Thyroid gland (tissue), 4 donors: ENCODE data around the gene RPL12. TPM values are rescaled to one million over a fixed set of nuclear protein-coding genes. Genes with fewer than 3 reads are reported as not detected.
A peak's percentile ranks its signal among the peaks of the same experiment; 100 is the strongest.

Source experiments
- DNase-seq, 2 donors: peaks; one replicate each; pipeline ENCODE4 v3.0.0-alpha.2; 2019
- H3K27ac ChIP-seq, 3 donors: fragments of 200-600 bp; sonication (generic); 1 replicate in 2 of 3; 2 replicates in 1 of 3; pipeline ENCODE4 v1.5.1; 2016 to 2019; ENCODE audit warnings: mild to moderate bottlenecking in 1 of 3, moderate library complexity in 1 of 3
- H3K27me3 ChIP-seq: fragments of 200-600 bp; sonication (generic); one replicate; pipeline ENCODE4 v1.5.1; 2019
- H3K36me3 ChIP-seq, 2 donors: fragments of 200-600 bp; sonication (generic); one replicate each; pipeline ENCODE4 v1.5.1; 2016 to 2019
- H3K4me1 ChIP-seq, 2 donors: fragments of 200-600 bp; sonication (generic); one replicate each; pipeline ENCODE4 v1.5.1; 2017 to 2019
- H3K4me3 ChIP-seq, 3 donors: fragments of 200-600 bp; sonication (generic); replicated peaks in 1 of 3; 1 replicate in 2 of 3; 2 replicates in 1 of 3; pipeline ENCODE4 v1.5.1; 2016; ENCODE audit warnings: mild to moderate bottlenecking in 1 of 3
- H3K9me3 ChIP-seq: fragments of 200-600 bp; sonication (generic); one replicate; pipeline ENCODE4 v1.5.1; 2017
- CTCF ChIP-seq, 6 experiments: fragments of 200-600 bp in 3 of 6; fragments of 450-650 bp in 3 of 6; sonication (generic) in 3 of 6; IDR thresholded peaks; one replicate each; pipeline ENCODE4 v1.5.1; 2016 to 2019; ENCODE audit warnings: antibody characterized with exemption in 6 of 6, mild to moderate bottlenecking in 2 of 6, inconsistent platforms in 1 of 6, moderate library complexity in 1 of 6
- POLR2A ChIP-seq, 2 donors: fragments of 450-650 bp; IDR thresholded peaks; one replicate each; pipeline ENCODE4 v1.6.1; 2017; ENCODE audit warnings: antibody characterized with exemption in 2 of 2, mild to moderate bottlenecking in 2 of 2, moderate library complexity in 1 of 2
- WGBS, 2 donors: methylation state at CpG; one replicate each; pipeline ENCODE4 v1.1.5; 2017; 5-methylcytosine and 5-hydroxymethylcytosine counted together
- intact Hi-C: fragments of 100-400 bp; cut with DNase I; formaldehyde crosslinking; loops from one replicate; pipeline ENCODE4 v1.15.1; 2023
- total RNA-seq, 4 donors: library from RNA; depleted of rRNA; stranded (reverse); fragments of >200 nt; gene quantifications; one replicate each; pipeline ENCODE4 v1.2.3, GENCODE V29; 2016

The RPL12 gene
- total RNA-seq, 4 donors from 2014 or later: 1,286 to 2,844 (median 1,849) TPM

- intact Hi-C loops: no loop called here
- H3K4me3 ChIP-seq: no peak overlapping the region
- H3K36me3 ChIP-seq: peaks cover 33 to 36% of the 10 kb centered on the region in 2 donors
- DNase-seq: no peak
- 97% methylated on average over 8 of the region's 8 CpGs for WGBS, 2 donors
- no peaks in the 10 kb centered on the region for H3K27me3 ChIP-seq
- TF ChIP-seq POLR2A (IDR thresholded peaks at IDR 0.05) (no peak), CTCF (IDR thresholded peaks at IDR 0.05) (no peak)
- H3K9me3 ChIP-seq: no peaks in the 10 kb centered on the region
- H3K27ac ChIP-seq: no peak overlapping the region
- peaks cover 6% of the 10 kb centered on the region in 2 donors for H3K4me1 ChIP-seq
Observed at GRCh38 chr9:127430415-127430814, 20.8 kb downstream of the RPL12 start.

GRCh38 chr9:127428348-127428747 is 22.9 kb downstream of the RPL12 start:
- 89 to 91% methylated on average over 3 of the region's 3 CpGs for WGBS, 2 donors
- H3K27ac ChIP-seq: no peak overlapping the region
- H3K4me3 ChIP-seq: no peak overlapping the region
- H3K36me3 ChIP-seq: peaks cover 15 to 16% of the 10 kb centered on the region in 2 donors
- no peaks in the 10 kb centered on the region for H3K27me3 ChIP-seq
- no peak for TF ChIP-seq POLR2A (IDR thresholded peaks at IDR 0.05)
- TF ChIP-seq CTCF (IDR thresholded peaks at IDR 0.05): no peak
- no peak for DNase-seq
- H3K4me1 ChIP-seq: peaks cover 13 to 14% of the 10 kb centered on the region in 2 donors
- no peaks in the 10 kb centered on the region for H3K9me3 ChIP-seq
- intact Hi-C loops: no loop called here

GRCh38 chr9:127426756-127427155 is 24.4 kb downstream of the RPL12 start:
- H3K27ac ChIP-seq: no peak overlapping the region
- H3K9me3 ChIP-seq: no peaks in the 10 kb centered on the region
- DNase-seq: no peak
- H3K4me3 ChIP-seq: no peak overlapping the region
- no peak for TF ChIP-seq POLR2A (IDR thresholded peaks at IDR 0.05)
- no peak for TF ChIP-seq CTCF (IDR thresholded peaks at IDR 0.05)
- peaks cover 22 to 26% of the 10 kb centered on the region in 2 donors for H3K4me1 ChIP-seq
- H3K27me3 ChIP-seq: no peaks in the 10 kb centered on the region
- intact Hi-C loops: no loop called here
- peaks cover 14 to 15% of the 10 kb centered on the region in 2 donors for H3K36me3 ChIP-seq
- WGBS, 2 donors: 88 to 97% methylated on average over 2 of the region's 2 CpGs

DNA sequence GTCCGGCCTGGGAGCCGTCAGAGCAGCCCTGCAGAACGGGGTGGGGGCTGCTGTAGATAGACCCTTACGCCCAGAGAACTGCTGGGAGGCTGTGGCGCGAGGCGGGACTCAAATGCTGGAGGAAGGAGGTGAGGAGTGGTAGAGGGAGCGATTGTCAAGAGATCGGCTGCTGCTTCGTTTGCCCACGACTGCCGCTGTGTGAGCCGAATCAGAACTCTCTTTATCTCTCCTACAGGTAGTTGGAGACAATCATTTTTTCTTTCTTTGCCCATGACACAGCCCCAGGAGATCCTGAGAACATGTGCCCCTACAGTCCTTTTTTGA is 26.6 kb downstream of the RPL12 start:
- 1% methylated on average over 9 to 13 of the region's 13 CpGs for WGBS, 2 donors
- intact Hi-C loops: no loop called here
- H3K27me3 ChIP-seq: no peaks in the 10 kb centered on the region
- H3K36me3 ChIP-seq: peaks cover 10 to 14% of the 10 kb centered on the region in 2 donors
- no peaks in the 10 kb centered on the region for H3K9me3 ChIP-seq
- peaks cover 22 to 26% of the 10 kb centered on the region in 2 donors for H3K4me1 ChIP-seq
- no peak for TF ChIP-seq POLR2A (IDR thresholded peaks at IDR 0.05)
- TF ChIP-seq CTCF (IDR thresholded peaks at IDR 0.05): peak in 2 of 6 experiments; percentile 8 to 21
- peak overlapping the region; percentile 88 to 89 (median 89) for H3K27ac ChIP-seq
- peak in 1 of 2 donors; percentile 48 for DNase-seq
- H3K4me3 ChIP-seq: peak overlapping the region; percentile 21 to 76 (median 45)

- Histone ChIP-seq H3K4me1 (peaks cover 22 to 26% of the 10 kb centered on the region in 2 donors), H3K9me3 (no peaks in the 10 kb centered on the region), H3K27ac (peak within 1 kb of the TSS; percentile 88 to 89 (median 89)), H3K27me3 (no peaks in the 10 kb centered on the region), H3K4me3 (peak within 1 kb of the TSS; percentile 21 to 76 (median 45)), H3K36me3 (peaks cover 6 to 9% of the 10 kb centered on the region in 2 donors)
- intact Hi-C loops: no loop called here
- DNase-seq: peak; percentile 95
- peak in 1 of 2 donors; percentile 70 for TF ChIP-seq POLR2A (IDR thresholded peaks at IDR 0.05)
- TF ChIP-seq CTCF (IDR thresholded peaks at IDR 0.05): no peak
- 0% methylated on average over 31 to 39 of the region's 54 CpGs for WGBS, 2 donors
Observed at GRCh38 chr9:127423934-127424675, 27.1 kb downstream of the RPL12 start, which contains the start of gene ZNF79. Gene ZNF79 (plus strand): TSS chr9:127424382. CDS start chr9:127424788, 406 bp downstream.
